Neural progenitor cell (in vitro differentiated cells): ENCODE measurements around the gene PRR7. TPM values are rescaled to one million over a fixed set of nuclear protein-coding genes. Genes with fewer than 3 reads are reported as not detected.

ENCODE experiments used
- DNase-seq: peaks from one replicate; pipeline ENCODE4 v3.0.0-alpha.2; 2016; ENCODE audit warnings: low spot score
- H2AFZ ChIP-seq: fragments of 200-600 bp; sonication (generic); replicated peaks from 2 replicates; pipeline ENCODE4 v1.6.1; 2016; ENCODE audit warnings: antibody characterized with exemption
- H3F3A ChIP-seq: fragments of 200-600 bp; sonication (generic); 2 replicates; pipeline ENCODE4 v1.6.1; 2016; ENCODE audit warnings: antibody characterized with exemption, low read depth
- H3K27ac ChIP-seq: fragments of 200-600 bp; sonication (generic); 2 replicates; pipeline ENCODE4 v1.5.1; 2016; ENCODE audit warnings: mild to moderate bottlenecking
- H3K27me3 ChIP-seq: fragments of 200-600 bp; sonication (generic); 2 replicates; pipeline ENCODE4 v1.6.1; 2016; ENCODE audit warnings: mild to moderate bottlenecking, moderate library complexity
- H3K36me3 ChIP-seq: fragments of 200-600 bp; sonication (generic); 2 replicates; pipeline ENCODE4 v1.5.1; 2016
- H3K4me1 ChIP-seq: fragments of 200-600 bp; sonication (generic); 2 replicates; pipeline ENCODE4 v1.6.1; 2016; ENCODE audit warnings: mixed run types
- H3K4me2 ChIP-seq: fragments of 200-600 bp; sonication (generic); 2 replicates; pipeline ENCODE4 v1.6.1; 2016
- H3K4me3 ChIP-seq: fragments of 200-600 bp; sonication (generic); 2 replicates; pipeline ENCODE4 v1.5.1; 2016
- H3K79me2 ChIP-seq: fragments of 200-600 bp; sonication (generic); 2 replicates; pipeline ENCODE4 v1.6.1; 2016; ENCODE audit warnings: low read depth
- H3K9ac ChIP-seq: fragments of 200-600 bp; sonication (generic); 2 replicates; pipeline ENCODE4 v1.6.1; 2016
- H3K9me3 ChIP-seq: fragments of 200-600 bp; sonication (generic); 2 replicates; pipeline ENCODE4 v1.5.1; 2016; ENCODE audit warnings: low read depth
- H4K20me1 ChIP-seq: fragments of 200-600 bp; sonication (generic); 2 replicates; pipeline ENCODE4 v1.6.1; 2016; ENCODE audit warnings: low read depth
- H3K27ac Mint-ChIP-seq: 3 replicates; pipeline ENCODE4 v1.8.0; 2021; ENCODE audit warnings: mixed read lengths
- H3K27me3 Mint-ChIP-seq: 2 replicates; pipeline ENCODE4 v1.8.0; 2022; ENCODE audit warnings: low read depth, mild to moderate bottlenecking, inconsistent platforms, moderate library complexity, mixed read lengths; ENCODE audit not compliant: insufficient read depth
- H3K36me3 Mint-ChIP-seq: 3 replicates; pipeline ENCODE4 v1.8.0; 2021; ENCODE audit warnings: mixed read lengths
- H3K4me1 Mint-ChIP-seq: 3 replicates; pipeline ENCODE4 v1.8.0; 2021; ENCODE audit warnings: mixed read lengths
- H3K4me3 Mint-ChIP-seq: 3 replicates; pipeline ENCODE4 v1.8.0; 2021; ENCODE audit warnings: mild to moderate bottlenecking, moderate library complexity, mixed read lengths
- H3K9me3 Mint-ChIP-seq: 3 replicates; pipeline ENCODE4 v1.8.0; 2020; ENCODE audit warnings: mixed read lengths
- EZH2 ChIP-seq: fragments of 200-600 bp; sonication (generic); IDR thresholded peaks from 2 replicates; pipeline ENCODE4 v1.6.1; 2017; ENCODE audit warnings: antibody characterized with exemption, mild to moderate bottlenecking, moderate library complexity
- EZH2phosphoT487 ChIP-seq: fragments of 200-600 bp; sonication (generic); IDR thresholded peaks from 2 replicates; pipeline ENCODE4 v1.6.1; 2017; ENCODE audit warnings: antibody characterized with exemption
- total RNA-seq: library from RNA; depleted of rRNA; stranded (reverse); fragments of >200 nt; gene quantifications from 2 replicates; pipeline ENCODE4 v1.2.3, GENCODE V29; 2015; ENCODE audit warnings: low replicate concordance
- TF ChIP-seq, protein P1 (sequence below): fragments of 200-600 bp; sonication (generic); IDR thresholded peaks from 2 replicates; pipeline ENCODE4 v1.5.1; 2017; ENCODE audit warnings: antibody characterized with exemption, mild to moderate bottlenecking

PRR7 gene
- total RNA-seq, 1 donor from 2014 or later, result 4.5 TPM

DNA sequence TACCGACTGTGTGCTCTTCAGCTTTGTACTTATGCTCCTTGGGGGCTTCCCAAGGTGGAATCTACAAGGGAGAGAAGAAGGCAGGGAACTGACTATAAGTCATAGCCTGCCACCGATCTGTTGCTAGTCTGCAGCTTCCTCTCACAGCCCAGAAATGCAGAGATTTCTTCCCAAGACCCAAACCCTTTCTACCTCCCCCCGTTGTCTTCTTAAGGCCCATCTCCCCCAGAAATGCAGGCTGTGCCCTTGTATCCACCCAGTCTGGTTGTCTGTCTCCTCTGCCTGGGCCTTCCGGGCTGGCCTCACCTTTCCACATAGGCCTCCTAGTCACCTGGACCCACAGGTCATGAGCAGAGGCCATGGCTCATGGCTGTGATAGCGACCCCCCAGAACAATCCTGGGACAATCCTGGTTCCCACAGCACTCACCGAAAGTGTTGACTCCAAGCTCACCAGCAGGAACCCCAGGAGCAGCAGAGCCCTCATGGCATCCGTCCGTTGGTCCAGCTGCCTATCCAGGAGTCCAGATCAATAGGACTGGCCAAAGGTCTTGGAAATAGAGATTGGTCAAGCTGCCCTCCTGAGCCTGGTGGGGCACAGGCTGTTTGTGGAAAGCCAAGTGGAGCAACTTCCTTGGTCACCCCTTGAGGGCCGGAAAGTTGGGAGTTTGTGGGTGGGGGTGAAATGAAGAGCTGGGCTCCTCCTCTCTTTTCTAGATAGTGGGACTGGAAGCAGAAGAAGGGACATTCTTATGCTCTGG, 37.4 kb upstream of the PRR7 start, which contains the start of gene F12:
TSS of gene F12 (minus strand) at position 522 of the 759 bp plus-strand sequence. CDS start at position 485, 37 bp downstream.
- H3K27me3 ChIP-seq, result peaks cover 68% of the 10 kb centered on the region

DNA sequence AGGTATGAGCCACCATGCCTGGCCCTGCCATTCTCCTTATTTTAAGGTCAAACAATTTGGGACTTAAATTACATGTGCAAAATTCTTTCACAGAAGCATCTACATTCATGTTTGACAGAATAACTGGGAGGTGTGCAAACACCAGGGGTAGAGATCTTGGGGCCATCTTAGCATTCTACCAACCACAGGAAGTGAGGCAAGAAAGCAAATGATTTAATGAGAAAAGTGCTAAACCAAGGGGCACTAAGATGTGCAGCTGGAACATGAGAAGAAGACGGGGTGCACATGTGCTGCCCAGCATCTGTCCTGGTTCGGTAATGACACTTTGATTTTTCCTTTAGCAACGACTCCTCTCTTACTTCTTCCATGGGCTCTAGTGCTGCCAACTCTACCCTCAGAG, 36.0 kb upstream of the PRR7 start:
- Mint-ChIP-seq H3K4me1 (peaks cover 8% of the 10 kb centered on the region), H3K9me3 (no peaks in the 10 kb centered on the region), H3K27ac (no peak overlapping the region), H3K36me3 (no peaks in the 10 kb centered on the region), H3K27me3 (peaks cover 28% of the 10 kb centered on the region), H3K4me3 (no peak overlapping the region)
- Histone ChIP-seq H3K4me2 (no peak overlapping the region), H3K4me3 (no peak overlapping the region), H3K36me3 (no peaks in the 10 kb centered on the region), H3K4me1 (no peaks in the 10 kb centered on the region), H3K9me3 (no peaks in the 10 kb centered on the region), H3K27ac (no peak overlapping the region), H4K20me1 (no peaks in the 10 kb centered on the region), H3K27me3 (peaks cover 54% of the 10 kb centered on the region), H3K79me2 (no peaks in the 10 kb centered on the region), H3K9ac (no peak overlapping the region), H2AFZ (no peak overlapping the region), H3F3A (peaks cover 9% of the 10 kb centered on the region)
- DNase-seq, result no peak
- TF ChIP-seq, protein P1, sequence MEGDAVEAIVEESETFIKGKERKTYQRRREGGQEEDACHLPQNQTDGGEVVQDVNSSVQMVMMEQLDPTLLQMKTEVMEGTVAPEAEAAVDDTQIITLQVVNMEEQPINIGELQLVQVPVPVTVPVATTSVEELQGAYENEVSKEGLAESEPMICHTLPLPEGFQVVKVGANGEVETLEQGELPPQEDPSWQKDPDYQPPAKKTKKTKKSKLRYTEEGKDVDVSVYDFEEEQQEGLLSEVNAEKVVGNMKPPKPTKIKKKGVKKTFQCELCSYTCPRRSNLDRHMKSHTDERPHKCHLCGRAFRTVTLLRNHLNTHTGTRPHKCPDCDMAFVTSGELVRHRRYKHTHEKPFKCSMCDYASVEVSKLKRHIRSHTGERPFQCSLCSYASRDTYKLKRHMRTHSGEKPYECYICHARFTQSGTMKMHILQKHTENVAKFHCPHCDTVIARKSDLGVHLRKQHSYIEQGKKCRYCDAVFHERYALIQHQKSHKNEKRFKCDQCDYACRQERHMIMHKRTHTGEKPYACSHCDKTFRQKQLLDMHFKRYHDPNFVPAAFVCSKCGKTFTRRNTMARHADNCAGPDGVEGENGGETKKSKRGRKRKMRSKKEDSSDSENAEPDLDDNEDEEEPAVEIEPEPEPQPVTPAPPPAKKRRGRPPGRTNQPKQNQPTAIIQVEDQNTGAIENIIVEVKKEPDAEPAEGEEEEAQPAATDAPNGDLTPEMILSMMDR, result no peak
- TF ChIP-seq EZH2phosphoT487, result no peak

More for the DNA sequence above, 37.4 kb upstream of the PRR7 start, which contains the start of gene F12:
- no peak within 1 kb of the TSS for H3K4me2 ChIP-seq
- H2AFZ ChIP-seq, result no peak within 1 kb of the TSS
- no peaks in the 10 kb centered on the region for H4K20me1 ChIP-seq
- H3K9me3 Mint-ChIP-seq, result no peaks in the 10 kb centered on the region
- peaks cover 33% of the 10 kb centered on the region for H3K27me3 Mint-ChIP-seq
- no peak within 1 kb of the TSS for H3K27ac Mint-ChIP-seq
- no peak within 1 kb of the TSS for H3K4me3 Mint-ChIP-seq
- DNase-seq, result no peak
- H3F3A ChIP-seq, result peaks cover 9% of the 10 kb centered on the region
- no peak within 1 kb of the TSS for H3K27ac ChIP-seq
- no peaks in the 10 kb centered on the region for H3K36me3 Mint-ChIP-seq
- no peak within 1 kb of the TSS for H3K4me3 ChIP-seq
- H3K4me1 Mint-ChIP-seq, result peaks cover 9% of the 10 kb centered on the region
- TF ChIP-seq EZH2phosphoT487 (no peak), EZH2 (no peak)
- TF ChIP-seq, protein P1, result no peak
- no peaks in the 10 kb centered on the region for H3K79me2 ChIP-seq
- peaks cover 2% of the 10 kb centered on the region for H3K4me1 ChIP-seq
- no peak within 1 kb of the TSS for H3K9ac ChIP-seq
- H3K36me3 ChIP-seq, result no peaks in the 10 kb centered on the region
- H3K9me3 ChIP-seq, result no peaks in the 10 kb centered on the region

DNA sequence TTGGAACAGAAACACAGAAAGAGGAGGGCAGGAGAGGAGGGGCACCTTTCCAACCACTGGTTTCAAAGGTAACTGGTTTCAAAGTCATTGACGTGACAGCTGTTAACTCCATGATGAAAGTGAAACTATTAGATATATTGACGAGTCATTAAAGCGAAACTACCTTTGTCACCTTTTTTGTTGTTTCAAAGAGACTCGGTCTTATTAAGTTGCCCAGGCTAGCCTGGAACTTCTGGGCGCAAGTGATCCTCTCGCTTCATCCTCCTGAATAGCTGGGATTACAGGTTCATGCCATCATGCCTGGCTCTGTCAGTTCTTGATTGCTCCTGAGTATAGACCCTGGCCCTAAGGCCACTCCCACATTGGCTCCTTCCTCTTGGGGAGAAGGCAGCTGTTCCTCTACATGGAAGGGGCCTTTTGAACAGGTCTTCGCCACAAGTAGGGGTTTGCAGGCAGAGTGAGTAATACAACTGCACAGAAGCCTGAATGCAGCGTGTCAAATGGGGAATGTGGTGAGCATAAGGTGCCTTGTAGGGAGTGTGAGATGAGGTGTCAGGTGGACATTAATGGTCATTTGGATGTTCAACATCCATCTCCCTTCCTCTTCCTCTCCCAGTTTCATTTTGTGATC, 33.9 kb upstream of the PRR7 start:
- Histone ChIP-seq H3K27me3 (peaks cover 33% of the 10 kb centered on the region), H4K20me1 (no peaks in the 10 kb centered on the region), H3K27ac (no peak overlapping the region), H3K4me2 (no peak overlapping the region), H3K9me3 (no peaks in the 10 kb centered on the region), H3F3A (no peaks in the 10 kb centered on the region), H3K4me1 (no peaks in the 10 kb centered on the region), H3K79me2 (no peaks in the 10 kb centered on the region), H2AFZ (no peak overlapping the region), H3K9ac (no peak overlapping the region), H3K36me3 (no peaks in the 10 kb centered on the region), H3K4me3 (no peak overlapping the region)
- DNase-seq, result no peak
- TF ChIP-seq EZH2phosphoT487 (no peak), EZH2 (no peak)
- TF ChIP-seq, protein P1, result no peak
- H3K27me3 Mint-ChIP-seq, result peaks cover 19% of the 10 kb centered on the region
- no peaks in the 10 kb centered on the region for H3K9me3 Mint-ChIP-seq
- H3K36me3 Mint-ChIP-seq, result no peaks in the 10 kb centered on the region
- no peak overlapping the region for H3K4me3 Mint-ChIP-seq
- H3K27ac Mint-ChIP-seq, result no peak overlapping the region
- peaks cover 8% of the 10 kb centered on the region for H3K4me1 Mint-ChIP-seq
